CD4-positive, alpha-beta T cell (primary cell): Measurements from ENCODE around the gene AVEN. TPM values are rescaled to one million over a fixed set of nuclear protein-coding genes. Genes with fewer than 3 reads are reported as not detected.

ENCODE experiments used
- ATAC-seq: fragments of 200-7000 bp; cut with Tn5 transposase; one replicate; pipeline ENCODE4 v1.10.0; 2022; ENCODE audit warnings: mild to moderate bottlenecking; ENCODE audit not compliant: poor library complexity
- CTCF ChIA-PET: fragments of 350-600 bp; sonication (Branson Sonifier 250); formaldehyde crosslinking; loops from one replicate; lab custom pipeline; 2021; ENCODE audit warnings: antibody characterized with exemption, inconsistent platforms; lab: Charles Lee
- POLR2A ChIA-PET: fragments of 350-600 bp; sonication (Branson Sonifier 250); formaldehyde crosslinking; loops from one replicate; lab custom pipeline; 2021; ENCODE audit warnings: antibody characterized with exemption, inconsistent platforms; lab: Charles Lee
- DNase-seq, 14 experiments: peaks; one replicate each; pipeline ENCODE4 v3.0.0-alpha.2; 2013 to 2020; ENCODE audit warnings: mixed read lengths in 2 of 14
- H3K27ac ChIP-seq, 2 donors: one replicate each; pipeline versions ENCODE4 v1.5.1 to v1.7.0; 2013; ENCODE audit warnings: low read length in 2 of 2, low read depth in 1 of 2, mild to moderate bottlenecking in 1 of 2
- H3K27me3 ChIP-seq, 2 experiments: 1 replicate in 1 of 2; 2 replicates in 1 of 2; pipeline versions ENCODE4 v1.6.1 to v1.7.0; 2013; ENCODE audit warnings: low read length in 2 of 2, control low read depth in 1 of 2, mild to moderate bottlenecking in 1 of 2, moderate library complexity in 1 of 2; ENCODE audit not compliant: insufficient read depth in 2 of 2, control insufficient read depth in 1 of 2
- H3K36me3 ChIP-seq: one replicate; pipeline ENCODE4 v1.6.1; 2013; ENCODE audit warnings: low read length, control low read depth; ENCODE audit not compliant: insufficient read depth
- H3K4me1 ChIP-seq: one replicate; pipeline ENCODE4 v1.6.1; 2013; ENCODE audit warnings: low read length, control low read depth; ENCODE audit not compliant: insufficient read depth
- H3K4me3 ChIP-seq: one replicate; pipeline ENCODE4 v1.5.1; 2013; ENCODE audit warnings: mild to moderate bottlenecking, low read length, moderate library complexity
- H3K9me3 ChIP-seq, 2 experiments: 1 replicate in 1 of 2; 2 replicates in 1 of 2; pipeline versions ENCODE4 v1.6.1 to v1.7.0; 2013; ENCODE audit warnings: low read length in 2 of 2, mild to moderate bottlenecking in 2 of 2, control low read depth in 1 of 2, moderate library complexity in 1 of 2; ENCODE audit not compliant: control insufficient read depth in 1 of 2, insufficient read depth in 1 of 2
- H3K27ac Mint-ChIP-seq: one replicate; pipeline ENCODE4 v1.8.0; 2020; ENCODE audit warnings: mixed read lengths
- H3K27me3 Mint-ChIP-seq: one replicate; pipeline ENCODE4 v1.8.0; 2021; ENCODE audit warnings: mixed read lengths
- H3K36me3 Mint-ChIP-seq: one replicate; pipeline ENCODE4 v1.8.0; 2021; ENCODE audit warnings: low read depth, mixed read lengths
- H3K4me1 Mint-ChIP-seq: one replicate; pipeline ENCODE4 v1.8.0; 2021; ENCODE audit warnings: low read depth, mixed read lengths
- H3K4me3 Mint-ChIP-seq: one replicate; pipeline ENCODE4 v1.8.0; 2020; ENCODE audit warnings: mild to moderate bottlenecking, mixed read lengths
- H3K9me3 Mint-ChIP-seq: one replicate; pipeline ENCODE4 v1.8.0; 2020; ENCODE audit warnings: mixed read lengths
- CTCF ChIP-seq: fragments of 200-600 bp; IDR thresholded peaks from one replicate; pipeline ENCODE4 v1.8.0; 2022; ENCODE audit warnings: antibody characterized with exemption, mild to moderate bottlenecking
- intact Hi-C, 2 experiments: fragments of 100-400 bp; cut with DNase I in 1 of 2; cut with micrococcal nuclease in 1 of 2; formaldehyde crosslinking; loops; one replicate each; pipeline versions ENCODE4 v1.15.1 to v1.9.0; 2023 to 2025; cut with DNase I, micrococcal nuclease
- total RNA-seq, 174 experiments: library from RNA in 2 of 174; stranded (reverse) in 2 of 174; gene quantifications; one replicate each; pipeline ENCODE4 v1.2.3 and lab custom pipeline; 2021 to 2026

AVEN gene
- total RNA-seq, 2 experiments from 2014 or later, result 4.5 to 4.9 TPM

- Mint-ChIP-seq H3K27ac (no peak overlapping the region), H3K36me3 (no peaks in the 10 kb centered on the region), H3K4me3 (no peak overlapping the region), H3K27me3 (no peaks in the 10 kb centered on the region), H3K4me1 (no peaks in the 10 kb centered on the region), H3K9me3 (no peaks in the 10 kb centered on the region)
- no peak for DNase-seq
- no peak overlapping the region for H3K4me3 ChIP-seq
- H3K36me3 ChIP-seq, result no peaks in the 10 kb centered on the region
- ChIA-PET POLR2A (no interaction called here), CTCF (no interaction called here)
- intact Hi-C loops, result no loop called here
- H3K4me1 ChIP-seq, result no peaks in the 10 kb centered on the region
- no peak for ATAC-seq
- no peak for TF ChIP-seq CTCF
- H3K27me3 ChIP-seq, result no peaks in the 10 kb centered on the region
- H3K9me3 ChIP-seq, result no peaks in the 10 kb centered on the region
- no peak overlapping the region for H3K27ac ChIP-seq
These were observed 186.4 kb downstream of the AVEN start for GRCh38 chr15:33852570-33852969.

- Mint-ChIP-seq H3K4me1 (no peaks in the 10 kb centered on the region), H3K36me3 (no peaks in the 10 kb centered on the region), H3K4me3 (no peak overlapping the region), H3K9me3 (no peaks in the 10 kb centered on the region), H3K27me3 (no peaks in the 10 kb centered on the region), H3K27ac (no peak overlapping the region)
- ChIA-PET POLR2A (no interaction called here), CTCF (no interaction called here)
- TF ChIP-seq CTCF, result no peak
- Histone ChIP-seq H3K4me1 (no peaks in the 10 kb centered on the region), H3K4me3 (no peak overlapping the region), H3K27ac (no peak overlapping the region), H3K9me3 (no peaks in the 10 kb centered on the region), H3K36me3 (no peaks in the 10 kb centered on the region), H3K27me3 (no peaks in the 10 kb centered on the region)
- no peak for DNase-seq
- intact Hi-C loops, result no loop called here
- ATAC-seq, result no peak
These were observed 186.9 kb downstream of the AVEN start for GRCh38 chr15:33852094-33852493.

- Mint-ChIP-seq H3K27ac (no peak overlapping the region), H3K4me3 (no peak overlapping the region), H3K4me1 (no peaks in the 10 kb centered on the region), H3K9me3 (no peaks in the 10 kb centered on the region), H3K27me3 (peaks cover 5% of the 10 kb centered on the region), H3K36me3 (no peaks in the 10 kb centered on the region)
- Histone ChIP-seq H3K27ac (no peak overlapping the region), H3K4me3 (no peak overlapping the region), H3K9me3 (no peaks in the 10 kb centered on the region), H3K4me1 (no peaks in the 10 kb centered on the region), H3K27me3 (no peaks in the 10 kb centered on the region), H3K36me3 (no peaks in the 10 kb centered on the region)
- ChIA-PET CTCF (no interaction called here), POLR2A (no interaction called here)
- no peak for TF ChIP-seq CTCF
- no peak for DNase-seq
- intact Hi-C loops, result no loop called here
- ATAC-seq, result no peak
These were observed 187.9 kb downstream of the AVEN start for GRCh38 chr15:33851079-33851478.
